Stimulated activated CD4-positive, alpha-beta T cell treated with anti-CD3 and anti-CD28 coated beads, Interleukin-15, amount 100 ng/mL, for 1 hour (primary cell): ENCODE data around the gene TIAM2.
"Not testable (repeated sequence)": the region's sequence is repeated elsewhere in the genome, so short reads cannot be mapped to it uniquely, and the experiment has no call there.

Source experiments
- DNase-seq, 2 donors: peaks; one replicate each; pipeline ENCODE4 v3.0.0-alpha.2; 2020; ENCODE audit warnings: low read depth in 1 of 2, low spot score in 1 of 2

TIAM2 gene

DNA sequence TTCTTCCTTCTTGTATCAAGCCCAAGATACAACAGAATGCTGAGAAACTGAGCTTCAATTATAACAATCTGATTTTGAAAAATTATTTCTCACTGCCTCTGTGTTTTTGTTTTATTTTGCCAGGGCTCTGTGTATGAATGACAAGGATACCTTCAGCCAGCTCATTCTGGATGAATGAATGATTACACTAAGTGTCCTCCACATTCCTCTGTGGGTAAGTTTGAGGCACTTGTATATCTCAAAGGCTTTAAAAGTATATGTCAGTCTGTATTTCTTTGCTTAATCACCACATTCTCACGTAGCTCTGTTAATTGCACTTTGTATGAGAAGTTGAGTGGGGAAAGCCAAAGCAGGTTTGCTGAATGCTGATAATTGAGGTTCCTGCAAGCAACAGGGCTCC, 95.1 kb downstream of the TIAM2 start:
- no peak for DNase-seq

DNA sequence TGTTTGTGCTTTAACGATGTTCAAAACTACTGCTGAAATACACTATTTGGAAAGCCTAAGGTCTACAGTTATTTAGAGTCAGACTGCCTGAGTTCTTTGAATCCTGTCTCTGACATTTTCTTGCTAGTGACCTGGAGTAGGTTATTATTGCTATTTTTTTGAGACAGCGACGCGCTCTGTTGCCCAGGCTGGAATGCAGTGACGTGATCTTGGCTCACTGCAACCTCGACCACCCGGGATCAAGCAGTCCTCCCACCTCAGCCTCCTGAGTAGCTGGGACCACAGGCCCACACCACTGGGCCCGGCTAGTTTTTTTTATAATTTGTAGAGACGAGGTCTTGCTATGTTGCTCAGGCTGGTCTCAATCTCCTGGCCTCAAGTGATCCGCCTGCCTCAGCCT, 96.6 kb downstream of the TIAM2 start:
- no peak for DNase-seq

DNA sequence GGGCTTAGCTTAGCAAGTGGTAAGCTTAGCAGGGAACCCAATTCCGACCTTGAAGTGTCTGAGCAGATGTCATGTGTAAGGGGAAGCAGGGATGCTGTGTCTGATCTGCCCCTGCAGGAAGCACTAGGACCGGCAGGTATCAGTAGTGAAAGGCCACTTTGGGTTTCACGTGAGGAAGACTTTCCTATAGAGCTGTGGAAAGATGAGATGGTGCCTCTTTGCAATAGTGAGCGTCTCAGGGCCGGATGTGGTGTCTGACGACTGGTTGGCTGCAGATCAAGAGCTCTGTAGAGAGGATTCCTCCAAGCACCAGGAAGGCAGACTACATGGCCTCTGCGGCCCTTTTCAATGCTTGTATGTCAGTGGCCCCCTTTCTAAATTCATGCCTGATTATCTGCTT, 98.3 kb downstream of the TIAM2 start:
- no peak for DNase-seq

DNA sequence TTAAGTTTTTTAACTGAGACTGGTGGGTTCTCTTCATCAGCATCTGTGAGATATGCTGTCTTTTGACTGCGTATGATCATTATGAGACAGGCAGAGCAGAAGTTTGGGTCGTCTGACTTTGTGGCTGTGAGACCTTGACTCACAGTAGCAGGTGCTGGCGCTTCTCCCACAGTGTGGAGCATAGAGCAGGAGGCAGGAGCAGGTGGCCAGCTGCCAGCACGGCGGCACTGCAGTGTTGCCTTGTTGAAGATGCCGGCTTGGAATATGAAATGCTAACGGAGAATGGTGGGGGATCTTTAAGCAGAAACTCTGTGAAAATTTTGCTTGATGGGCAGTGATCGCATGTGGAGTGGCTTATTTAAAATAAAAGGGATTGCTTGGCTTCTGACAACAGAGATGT, 105.0 kb downstream of the TIAM2 start:
- no peak for DNase-seq

DNA sequence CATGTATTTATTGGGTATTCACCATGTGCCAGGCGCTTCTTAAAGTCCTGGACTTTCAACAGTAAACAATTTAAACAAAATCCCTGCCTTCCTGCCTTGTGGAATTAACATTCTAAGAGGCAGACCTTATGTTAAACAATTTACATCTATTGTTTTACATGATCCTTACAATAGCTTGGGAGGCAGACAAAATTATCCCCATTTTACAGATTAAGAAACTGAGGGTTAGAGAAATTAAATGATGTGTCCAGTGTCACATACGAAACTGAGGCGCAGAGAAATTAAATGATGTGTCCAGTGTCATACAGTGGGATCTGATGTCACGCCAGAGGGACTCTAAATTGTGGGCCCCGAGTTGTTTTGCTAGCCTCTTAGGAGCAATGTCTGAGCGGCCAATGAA, 105.5 kb downstream of the TIAM2 start:
- no peak for DNase-seq

DNA sequence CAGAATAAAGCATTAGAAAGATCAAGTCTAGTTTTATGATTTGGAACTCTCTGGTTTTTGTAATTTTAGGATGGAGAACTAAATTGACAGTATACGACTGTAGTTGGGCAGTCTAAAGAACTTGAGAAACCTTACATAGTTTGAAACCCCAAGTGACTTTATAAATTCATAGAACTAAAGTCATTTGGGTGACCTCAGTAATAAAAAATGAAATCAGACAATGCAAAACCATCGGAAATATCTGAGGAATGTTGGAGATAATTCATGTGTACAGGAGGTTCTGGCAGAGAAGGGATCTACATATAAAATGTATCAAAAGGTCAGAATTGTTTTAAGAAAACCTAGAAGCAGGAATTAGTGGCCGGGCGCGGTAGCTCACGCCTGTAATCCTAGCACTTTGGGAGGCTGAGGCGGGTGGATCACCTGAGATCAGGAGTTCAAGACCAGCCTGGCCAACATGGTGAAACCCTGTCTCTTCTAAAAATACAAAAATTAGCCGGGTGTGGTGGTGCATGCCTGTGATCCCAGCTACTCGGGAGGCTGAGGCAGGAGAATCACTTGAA, 108.0 kb downstream of the TIAM2 start:
- not testable (repeated sequence) for DNase-seq

DNA sequence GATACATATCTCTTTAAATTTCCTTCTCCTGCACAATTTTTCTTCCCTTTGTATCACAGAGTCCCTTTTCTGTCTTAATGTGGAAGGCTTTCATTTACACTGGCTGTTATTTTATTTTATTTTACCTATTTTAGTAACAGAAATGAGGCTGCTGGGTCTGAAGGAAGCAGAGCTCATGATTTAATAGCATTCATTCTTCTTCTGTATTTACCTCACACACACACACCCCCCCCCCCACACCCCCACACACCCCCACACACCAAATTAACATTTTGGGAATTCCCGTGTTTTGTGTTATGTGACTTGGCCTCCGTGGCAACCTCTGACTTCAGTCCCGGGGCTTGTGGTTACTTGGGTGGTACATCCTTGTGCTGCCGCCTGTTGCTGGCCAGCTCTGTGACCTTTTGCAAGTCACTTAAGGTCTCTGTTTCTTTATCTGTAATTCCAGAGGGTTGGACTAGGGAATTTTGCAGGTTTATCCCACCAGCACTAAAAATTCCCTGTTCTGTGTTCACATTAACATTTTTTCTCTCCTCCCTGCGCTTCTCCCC, 108.8 kb downstream of the TIAM2 start:
- DNase-seq = no peak

DNA sequence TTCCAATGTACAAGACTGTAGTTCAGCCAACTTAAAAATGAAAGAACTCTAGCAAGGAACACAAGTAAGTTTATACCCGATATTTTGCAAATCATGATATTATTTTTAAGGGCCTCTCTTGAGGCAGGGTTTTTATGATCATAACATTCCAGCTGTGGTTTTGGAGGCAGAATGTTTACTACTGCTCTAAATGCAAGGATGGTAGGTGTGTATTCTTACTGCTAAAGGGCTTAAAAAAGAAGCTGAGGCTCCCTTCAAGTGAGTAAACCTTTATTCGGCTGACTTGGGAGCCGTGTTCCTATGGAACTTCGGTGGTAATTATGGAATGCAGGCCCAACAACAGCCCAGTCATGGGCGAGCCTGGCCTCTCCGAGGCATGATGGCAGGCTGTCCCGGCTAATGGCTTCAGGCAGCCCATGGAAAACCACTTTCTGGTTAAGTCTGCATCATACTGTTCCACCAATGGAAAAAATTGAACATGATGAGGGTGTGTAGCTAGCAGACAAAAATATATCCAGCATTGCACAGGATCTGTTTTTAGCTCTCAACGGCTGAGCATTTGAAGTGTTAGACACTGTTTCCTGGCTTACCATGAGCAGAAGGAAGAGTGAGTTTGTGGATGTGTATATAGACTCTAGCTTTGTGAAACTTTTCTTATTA, 111.5 kb downstream of the TIAM2 start:
- DNase-seq = no peak

DNA sequence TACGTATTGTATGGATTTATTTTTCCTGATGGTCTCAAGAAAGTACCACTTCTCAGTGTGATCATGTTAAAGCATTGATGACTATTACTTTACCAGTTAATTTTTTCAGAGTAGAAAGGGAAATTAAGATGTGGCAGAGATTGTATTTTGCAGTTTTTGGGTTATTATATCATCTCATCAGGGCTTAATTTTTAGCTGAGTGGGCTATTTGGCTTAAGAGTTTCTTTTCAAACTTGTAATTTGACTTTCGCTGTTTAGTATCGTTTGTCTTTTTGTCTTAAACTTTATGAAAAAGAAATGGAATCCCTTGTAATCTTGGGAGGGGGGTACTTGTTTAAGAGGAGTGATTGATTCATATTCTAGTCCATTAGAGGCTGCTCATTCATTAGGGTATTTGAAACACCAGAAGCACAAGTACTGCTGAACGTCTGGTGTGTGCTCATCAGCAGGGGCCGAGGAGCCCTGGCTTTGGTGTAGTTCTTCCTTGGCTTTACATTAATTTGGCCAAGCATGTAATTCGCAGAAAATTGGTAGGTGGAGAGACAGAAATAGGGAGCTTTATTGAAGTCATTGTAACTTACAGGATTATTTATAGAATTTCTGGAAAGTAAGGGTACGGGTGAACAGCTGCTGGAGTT, 112.4 kb downstream of the TIAM2 start:
- DNase-seq = no peak

DNA sequence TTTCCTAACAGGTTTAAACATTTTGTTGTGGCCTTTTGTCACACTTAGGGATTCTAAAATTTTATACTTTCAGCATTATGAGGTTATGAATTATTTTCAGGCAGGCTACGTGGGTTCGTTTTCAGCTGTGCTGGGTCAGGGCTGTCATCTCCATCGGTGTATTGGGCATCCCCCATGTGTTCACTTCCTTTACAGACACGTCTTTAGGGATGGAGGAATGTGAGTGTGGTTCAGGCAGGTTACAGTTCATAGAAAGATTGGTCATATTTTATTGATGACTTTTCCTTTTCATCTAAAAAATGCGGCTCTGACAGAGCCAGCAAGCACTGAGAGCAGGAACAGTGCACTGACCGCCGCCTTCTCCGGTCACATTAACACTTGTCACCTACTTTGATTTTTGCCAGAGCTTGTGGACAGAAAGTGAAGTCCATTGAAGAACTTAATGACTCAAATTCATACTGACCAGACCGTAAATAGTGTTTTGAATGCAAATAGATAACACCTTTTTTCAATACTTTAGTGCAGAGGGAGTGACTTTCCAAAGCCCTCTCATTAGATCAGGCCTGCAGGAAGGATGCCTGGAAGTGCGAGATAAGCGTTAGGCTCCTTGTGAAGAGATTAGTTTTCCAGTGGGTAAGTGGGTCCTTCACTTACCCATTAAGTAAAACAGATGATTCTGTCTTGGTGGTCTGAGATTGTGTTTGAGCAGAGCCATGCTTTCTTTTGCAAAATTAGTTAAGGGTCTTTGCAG, 113.1 kb downstream of the TIAM2 start:
- DNase-seq = no peak

DNA sequence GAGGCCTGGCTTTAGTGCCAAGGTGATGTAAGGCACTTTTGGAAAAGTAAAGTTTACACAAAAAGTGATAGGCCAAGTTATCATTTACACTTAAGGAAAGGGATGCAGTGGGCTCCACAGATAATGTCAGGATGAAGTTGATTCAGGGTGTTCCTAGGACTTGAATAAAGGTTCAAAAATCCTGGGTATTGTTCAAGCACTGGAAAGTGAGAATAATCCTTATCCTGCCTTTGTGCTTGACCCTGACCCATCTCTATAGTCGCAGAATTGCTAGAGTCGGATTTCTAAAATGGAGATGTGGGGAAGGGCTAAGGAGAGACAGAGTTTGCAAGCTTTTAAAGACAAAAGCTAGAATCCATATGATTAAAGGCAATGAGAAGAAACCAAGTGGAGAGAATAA, 115.6 kb downstream of the TIAM2 start:
- no peak for DNase-seq

DNA sequence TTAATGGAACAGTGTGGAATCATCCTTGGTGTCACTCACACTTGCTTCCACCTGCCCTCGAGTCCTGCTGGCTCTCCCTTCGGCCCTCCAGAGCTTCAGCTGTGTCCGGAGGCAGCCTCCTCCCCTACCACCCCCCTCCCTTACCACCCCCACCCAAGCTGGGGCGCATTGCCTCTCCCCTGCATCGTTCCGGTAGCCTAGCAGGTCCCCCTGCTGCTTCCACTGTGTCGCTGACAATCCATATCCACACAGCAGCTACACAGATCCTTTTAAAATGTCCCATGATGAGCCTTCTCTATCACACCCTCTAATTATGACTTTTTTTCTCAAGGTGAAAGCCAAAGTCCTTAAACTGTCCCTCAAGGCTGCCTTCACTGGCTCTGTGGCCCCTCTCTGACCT, 117.6 kb downstream of the TIAM2 start:
- no peak for DNase-seq

DNA sequence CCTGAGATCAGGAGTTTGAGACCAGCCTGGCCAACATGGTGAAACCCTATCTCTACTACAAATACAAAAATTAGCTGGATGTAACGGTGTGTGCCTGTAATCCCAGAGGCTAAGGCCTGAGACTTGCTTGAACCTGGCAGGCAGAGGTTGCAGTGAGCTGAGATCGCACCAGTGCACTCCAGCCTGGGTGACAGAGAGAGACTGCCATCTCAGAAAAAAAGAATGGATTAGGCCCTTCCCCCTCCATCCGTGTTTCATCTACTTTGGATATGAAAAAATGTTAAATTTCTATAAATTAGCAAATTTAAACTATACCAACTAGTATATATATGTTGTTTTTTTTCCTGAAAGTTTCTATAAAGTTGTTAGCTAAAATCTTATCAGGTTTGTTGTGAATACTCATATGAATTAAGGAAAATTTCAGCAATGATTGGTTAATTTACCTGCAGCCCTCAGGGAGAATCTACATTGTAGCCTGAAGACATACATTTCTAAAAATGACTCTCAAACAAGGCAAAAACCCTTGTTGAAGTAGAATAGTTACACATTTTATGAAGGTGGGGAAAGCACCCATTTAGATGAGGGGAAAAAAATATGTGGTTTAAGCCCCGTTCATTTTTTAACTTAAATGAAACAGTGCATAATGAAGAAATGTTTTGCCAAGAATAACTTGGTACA, 120.9 kb downstream of the TIAM2 start:
- DNase-seq = no peak

DNA sequence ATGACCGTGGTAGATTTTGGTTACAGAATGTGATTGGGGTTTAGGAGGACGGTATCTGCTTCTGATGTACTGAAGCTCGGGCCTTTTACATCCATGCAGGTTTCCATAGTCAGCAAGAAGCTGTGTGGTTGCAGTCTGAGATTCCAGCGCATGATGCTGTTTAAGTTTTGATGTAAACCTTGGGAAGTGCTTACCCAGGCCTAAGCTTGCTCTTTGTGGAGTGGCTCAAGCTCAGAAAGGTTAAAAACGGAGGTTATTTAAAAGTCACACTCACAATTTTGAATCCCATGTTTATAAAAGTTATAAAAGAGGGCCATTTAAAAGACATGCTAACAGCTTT, 121.4 kb downstream of the TIAM2 start:
- no peak for DNase-seq

DNA sequence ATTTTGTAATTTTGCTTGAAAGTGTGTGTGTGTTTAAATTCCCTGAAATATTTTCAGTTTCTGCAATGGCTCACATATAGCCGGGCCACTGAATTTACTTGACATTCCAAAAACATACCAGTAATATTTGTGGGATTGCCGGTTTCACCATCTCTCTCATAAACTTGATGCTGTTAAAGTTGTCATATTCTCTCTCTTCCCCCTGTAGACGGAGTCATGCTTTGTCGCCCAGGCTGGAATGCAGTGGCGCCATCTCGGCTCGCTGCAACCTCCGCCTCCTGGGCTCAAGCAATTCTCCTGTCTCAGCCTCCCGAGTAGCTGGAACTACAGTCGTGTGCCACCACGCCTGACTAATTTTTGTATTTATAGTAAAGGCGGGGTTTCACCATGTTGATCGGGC, 122.1 kb downstream of the TIAM2 start:
- no peak for DNase-seq

DNA sequence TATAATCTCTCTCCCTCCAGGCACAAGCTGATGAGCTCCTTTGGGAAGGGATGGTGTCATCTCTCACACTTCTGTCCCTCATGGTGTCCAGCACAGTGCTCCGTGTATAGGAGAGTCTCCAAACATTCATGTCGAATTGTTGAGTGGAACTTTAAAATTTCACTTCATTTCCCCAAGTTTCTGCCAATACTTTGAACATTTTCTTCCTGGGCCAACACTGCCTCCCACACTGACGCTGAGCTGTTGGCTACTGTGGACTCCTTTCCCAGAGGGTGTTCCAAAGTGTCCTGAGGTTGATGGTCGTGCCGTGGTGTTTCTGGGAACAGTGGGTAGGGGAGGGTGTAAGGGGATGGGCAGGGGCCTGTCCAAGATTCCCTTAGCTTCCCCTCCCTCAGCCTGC, 122.7 kb downstream of the TIAM2 start:
- no peak for DNase-seq

DNA sequence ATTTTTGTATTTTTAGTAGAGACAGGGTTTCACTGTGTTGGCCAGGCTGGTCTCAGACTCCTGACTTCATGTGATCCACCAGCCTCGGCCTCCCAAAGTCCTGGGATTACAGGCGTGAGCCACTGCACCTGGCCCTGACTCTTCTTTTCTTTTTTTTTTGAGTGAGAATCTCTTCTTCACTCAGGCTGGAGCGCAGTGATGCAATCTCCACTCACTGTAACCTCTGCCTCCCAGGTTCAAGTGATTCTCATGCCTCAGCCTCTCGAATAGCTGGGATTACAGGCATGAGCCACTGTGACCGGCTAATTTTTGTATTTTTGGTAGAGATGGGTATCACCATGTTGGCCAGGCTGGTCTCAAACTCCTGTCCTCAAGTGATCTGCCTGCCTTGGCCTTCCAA, 124.1 kb downstream of the TIAM2 start:
- DNase-seq = not testable (repeated sequence)

DNA sequence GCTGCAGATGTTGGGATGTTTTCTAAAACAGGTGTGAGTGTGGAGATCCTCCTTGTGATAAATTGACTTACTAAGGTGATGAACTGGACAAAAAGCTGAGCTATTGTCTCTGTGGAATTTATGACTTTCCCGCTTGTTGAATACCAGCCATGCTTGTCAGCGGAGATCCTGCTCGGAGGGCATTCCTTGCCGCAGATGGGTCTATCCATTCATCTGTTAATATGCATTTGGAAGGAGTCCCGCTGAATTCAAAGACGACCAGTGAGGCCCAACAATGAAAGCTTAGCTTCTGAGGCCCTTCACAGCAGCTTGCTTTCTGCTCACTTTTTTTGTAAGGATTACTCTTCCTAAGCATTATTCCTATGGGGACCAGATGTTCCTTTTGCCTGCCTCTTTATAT, 124.9 kb downstream of the TIAM2 start:
- no peak for DNase-seq

DNA sequence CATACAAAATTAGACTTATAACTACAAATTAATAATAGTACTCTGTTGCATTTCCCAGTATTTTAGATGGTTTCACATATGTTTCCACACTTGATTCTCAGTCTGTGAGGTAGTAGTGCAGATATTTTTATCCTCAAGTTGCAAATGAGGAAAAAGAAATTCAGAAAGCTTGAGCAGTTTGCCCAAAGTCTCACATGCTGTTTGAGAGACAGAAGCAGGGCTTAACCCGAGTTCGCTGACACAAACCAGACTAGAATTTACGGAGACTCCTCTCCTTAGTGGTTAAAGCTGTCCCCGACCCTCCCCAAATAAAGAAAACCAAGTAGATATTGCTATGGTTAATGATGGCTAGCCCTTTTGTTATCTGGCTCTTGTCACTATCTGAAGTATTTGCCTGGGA, 126.2 kb downstream of the TIAM2 start:
- DNase-seq = no peak

DNA sequence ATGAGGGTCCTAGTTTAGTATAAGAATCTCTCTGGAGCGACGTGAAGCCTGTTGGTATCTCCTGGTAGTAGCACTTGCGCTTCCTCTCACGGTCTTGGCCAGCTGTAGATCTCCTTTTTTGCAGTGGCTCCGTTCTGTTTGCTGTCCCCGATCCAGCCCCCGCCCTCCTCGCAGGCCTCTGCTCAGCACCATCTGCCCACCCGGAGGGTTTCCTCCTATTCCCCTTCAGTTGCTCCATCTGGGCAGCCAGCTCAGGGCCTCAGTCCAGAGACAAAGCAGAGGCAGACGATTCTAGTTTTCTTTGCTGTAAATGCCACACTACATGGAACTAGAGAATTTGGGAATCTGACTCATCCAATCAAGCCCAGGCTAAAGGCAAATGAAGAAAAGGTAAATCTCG, 126.6 kb downstream of the TIAM2 start:
- DNase-seq = no peak

DNA sequence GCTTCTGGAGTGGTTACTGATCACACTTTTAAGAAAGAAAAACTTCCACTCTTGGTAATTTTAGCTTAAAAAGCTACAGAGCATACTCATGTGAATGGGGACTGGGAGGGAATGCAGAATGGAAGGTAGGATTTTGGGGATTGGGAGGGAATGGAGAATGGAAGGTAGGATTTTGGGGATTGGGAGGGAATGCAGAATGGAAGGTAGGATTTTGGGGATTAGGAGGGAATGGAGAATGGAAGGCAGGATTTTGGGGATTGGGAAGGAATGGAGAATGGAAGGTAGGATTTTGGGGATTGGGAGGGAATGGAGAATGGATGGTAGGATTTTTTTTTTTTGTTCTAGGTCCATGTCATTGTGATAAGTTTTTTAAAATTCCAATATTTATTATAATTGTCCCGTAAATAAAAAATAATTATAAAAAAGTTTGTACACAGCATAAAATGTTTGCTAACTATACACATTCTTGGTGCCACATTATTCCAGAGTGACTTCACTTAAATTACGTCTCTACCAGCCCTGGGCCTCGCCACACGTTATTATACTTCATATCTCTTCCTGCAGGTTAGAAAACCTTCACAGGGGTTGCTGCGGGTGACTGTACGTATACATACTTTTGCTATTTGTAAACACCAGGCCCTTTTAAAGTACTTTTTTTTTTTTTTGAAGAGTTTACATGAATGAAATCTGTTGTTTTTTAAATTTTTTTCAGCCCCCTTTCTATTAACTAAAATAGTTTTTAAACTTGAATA, 127.3 kb downstream of the TIAM2 start:
- no peak for DNase-seq
